ENCODE measurements around the gene TMSB15C. TPM values are rescaled to one million over a fixed set of nuclear protein-coding genes. Genes with fewer than 3 reads are reported as not detected.
"Not testable (repeated sequence)": the region's sequence is repeated elsewhere in the genome, so short reads cannot be mapped to it uniquely, and the experiment has no call there.

TMSB15C gene
- total and polyA plus RNA-seq, 2 donors (not counting 1 experiment from before 2014, with no cell fraction given) = 2.0 to 2.6 TPM

DNA sequence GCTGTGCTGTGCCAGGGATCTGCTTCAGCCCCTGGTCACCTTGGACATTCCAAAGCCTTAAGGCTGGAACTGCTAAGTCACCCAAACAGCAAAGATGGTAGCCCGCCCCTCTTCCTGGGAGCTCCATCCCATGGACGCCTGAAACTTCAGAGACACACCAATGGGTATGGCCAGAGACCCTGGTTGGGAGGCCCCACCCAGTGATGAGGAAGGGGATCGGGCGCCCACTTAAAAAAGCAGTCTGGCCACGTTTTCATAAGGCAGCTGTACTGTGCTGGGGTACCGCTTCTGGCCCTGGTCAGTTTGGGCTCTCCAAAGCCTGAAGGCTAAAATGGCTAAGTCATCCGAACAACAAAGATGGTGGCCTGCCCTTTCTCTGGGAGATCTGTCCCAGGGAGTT lies 9.4 kb upstream of the TMSB15C start:
- DNase-seq (ENCODE audit: low read depth in 2 of 2) = no peak
- Histone ChIP-seq H3K9me3 (ENCODE audit: control insufficient read depth, insufficient read depth, low read depth, low read length) (no peaks in the 10 kb centered on the region), H3K36me3 (ENCODE audit: control insufficient read depth, insufficient read depth, low read length) (no peaks in the 10 kb centered on the region), H3K9ac (ENCODE audit: insufficient read depth, low read length) (no peak overlapping the region), H3K4me3 (replicated peaks in 1 of 4; ENCODE audit: control extremely low read depth in 1 of 4, insufficient read depth in 1 of 4, low read depth in 3 of 4, low read length in 4 of 4) (no peak overlapping the region), H3K27me3 (ENCODE audit: control insufficient read depth, insufficient read depth, low read length) (no peaks in the 10 kb centered on the region), H3K4me2 (ENCODE audit: extremely low read depth, insufficient read depth, low read length) (no peak overlapping the region), H2AFZ (ENCODE audit: low read length) (no peak overlapping the region), H4K20me1 (ENCODE audit: control insufficient read depth, extremely low read depth, insufficient read depth, low read length) (no peaks in the 10 kb centered on the region), H3K4me1 (ENCODE audit: control insufficient read depth, extremely low read depth, insufficient read depth, low read length) (no peaks in the 10 kb centered on the region), H3K27ac (ENCODE audit: insufficient read depth, low read length) (no peak overlapping the region), H3K79me2 (ENCODE audit: control insufficient read depth, insufficient read depth, low read length) (no peaks in the 10 kb centered on the region)
- TF ChIP-seq EZH2 (IDR thresholded peaks at IDR 0.05; ENCODE audit: low read length, missing control alignments) (no peak), CTCF (conservative IDR thresholded peaks at IDR 0.05 in 1 of 2, IDR thresholded peaks at IDR 0.05 in 1 of 2; ENCODE audit: low read depth in 1 of 2, low read length in 2 of 2) (no peak)

GRCh38 chrX:104084534-104085277 lies 8.7 kb upstream of the TMSB15C start:
- Histone ChIP-seq H2AFZ (ENCODE audit: low read length) (no peak overlapping the region), H4K20me1 (ENCODE audit: control insufficient read depth, extremely low read depth, insufficient read depth, low read length) (no peaks in the 10 kb centered on the region), H3K9me3 (ENCODE audit: control insufficient read depth, insufficient read depth, low read depth, low read length) (no peaks in the 10 kb centered on the region), H3K27ac (ENCODE audit: insufficient read depth, low read length) (no peak overlapping the region), H3K4me3 (replicated peaks in 1 of 4; ENCODE audit: control extremely low read depth in 1 of 4, insufficient read depth in 1 of 4, low read depth in 3 of 4, low read length in 4 of 4) (no peak overlapping the region), H3K4me2 (ENCODE audit: extremely low read depth, insufficient read depth, low read length) (no peak overlapping the region), H3K79me2 (ENCODE audit: control insufficient read depth, insufficient read depth, low read length) (no peaks in the 10 kb centered on the region), H3K4me1 (ENCODE audit: control insufficient read depth, extremely low read depth, insufficient read depth, low read length) (no peaks in the 10 kb centered on the region), H3K27me3 (ENCODE audit: control insufficient read depth, insufficient read depth, low read length) (no peaks in the 10 kb centered on the region), H3K36me3 (ENCODE audit: control insufficient read depth, insufficient read depth, low read length) (no peaks in the 10 kb centered on the region), H3K9ac (ENCODE audit: insufficient read depth, low read length) (no peak overlapping the region)
- no peak for DNase-seq (ENCODE audit: low read depth in 2 of 2)
- TF ChIP-seq EZH2 (IDR thresholded peaks at IDR 0.05; ENCODE audit: low read length, missing control alignments) (no peak), CTCF (conservative IDR thresholded peaks at IDR 0.05 in 1 of 2, IDR thresholded peaks at IDR 0.05 in 1 of 2; ENCODE audit: low read depth in 1 of 2, low read length in 2 of 2) (no peak)

- H3K27ac ChIP-seq (ENCODE audit: insufficient read depth, low read length) = no peak overlapping the region
- H3K4me2 ChIP-seq (ENCODE audit: extremely low read depth, insufficient read depth, low read length) = no peak overlapping the region
- no peaks in the 10 kb centered on the region for H3K27me3 ChIP-seq (ENCODE audit: control insufficient read depth, insufficient read depth, low read length)
- H3K9me3 ChIP-seq (ENCODE audit: control insufficient read depth, insufficient read depth, low read depth, low read length) = no peaks in the 10 kb centered on the region
- no peaks in the 10 kb centered on the region for H3K36me3 ChIP-seq (ENCODE audit: control insufficient read depth, insufficient read depth, low read length)
- no peak overlapping the region for H3K4me3 ChIP-seq (replicated peaks in 1 of 4; ENCODE audit: control extremely low read depth in 1 of 4, insufficient read depth in 1 of 4, low read depth in 3 of 4, low read length in 4 of 4)
- DNase-seq (ENCODE audit: low read depth in 2 of 2) = no peak
- H3K4me1 ChIP-seq (ENCODE audit: control insufficient read depth, extremely low read depth, insufficient read depth, low read length) = no peaks in the 10 kb centered on the region
- no peaks in the 10 kb centered on the region for H4K20me1 ChIP-seq (ENCODE audit: control insufficient read depth, extremely low read depth, insufficient read depth, low read length)
- no peak overlapping the region for H3K9ac ChIP-seq (ENCODE audit: insufficient read depth, low read length)
- TF ChIP-seq CTCF (conservative IDR thresholded peaks at IDR 0.05 in 1 of 2, IDR thresholded peaks at IDR 0.05 in 1 of 2; ENCODE audit: low read depth in 1 of 2, low read length in 2 of 2) (no peak), EZH2 (IDR thresholded peaks at IDR 0.05; ENCODE audit: low read length, missing control alignments) (no peak)
- no peak overlapping the region for H2AFZ ChIP-seq (ENCODE audit: low read length)
- no peaks in the 10 kb centered on the region for H3K79me2 ChIP-seq (ENCODE audit: control insufficient read depth, insufficient read depth, low read length)
Observed at GRCh38 chrX:104084063-104084462, 8.0 kb upstream of the TMSB15C start.

- not testable (repeated sequence) for H3K4me1 ChIP-seq (ENCODE audit: control insufficient read depth, extremely low read depth, insufficient read depth, low read length); H3K27me3 ChIP-seq (ENCODE audit: control insufficient read depth, insufficient read depth, low read length); H3K79me2 ChIP-seq (ENCODE audit: control insufficient read depth, insufficient read depth, low read length); DNase-seq (ENCODE audit: low read depth in 2 of 2); H3K4me2 ChIP-seq (ENCODE audit: extremely low read depth, insufficient read depth, low read length); H3K9ac ChIP-seq (ENCODE audit: insufficient read depth, low read length); H2AFZ ChIP-seq (ENCODE audit: low read length); H3K36me3 ChIP-seq (ENCODE audit: control insufficient read depth, insufficient read depth, low read length); H3K9me3 ChIP-seq (ENCODE audit: control insufficient read depth, insufficient read depth, low read depth, low read length); H3K27ac ChIP-seq (ENCODE audit: insufficient read depth, low read length); H3K4me3 ChIP-seq (replicated peaks in 1 of 4; ENCODE audit: control extremely low read depth in 1 of 4, insufficient read depth in 1 of 4, low read depth in 3 of 4, low read length in 4 of 4); H4K20me1 ChIP-seq (ENCODE audit: control insufficient read depth, extremely low read depth, insufficient read depth, low read length)
Observed at GRCh38 chrX:104077854-104078253, 1.8 kb upstream of the TMSB15C start.

- DNase-seq (ENCODE audit: low read depth in 2 of 2); H3K9ac ChIP-seq (ENCODE audit: insufficient read depth, low read length); H2AFZ ChIP-seq (ENCODE audit: low read length); H3K4me1 ChIP-seq (ENCODE audit: control insufficient read depth, extremely low read depth, insufficient read depth, low read length); H3K27me3 ChIP-seq (ENCODE audit: control insufficient read depth, insufficient read depth, low read length); H3K9me3 ChIP-seq (ENCODE audit: control insufficient read depth, insufficient read depth, low read depth, low read length); H3K4me2 ChIP-seq (ENCODE audit: extremely low read depth, insufficient read depth, low read length); H3K36me3 ChIP-seq (ENCODE audit: control insufficient read depth, insufficient read depth, low read length); H3K4me3 ChIP-seq (replicated peaks in 1 of 4; ENCODE audit: control extremely low read depth in 1 of 4, insufficient read depth in 1 of 4, low read depth in 3 of 4, low read length in 4 of 4); H3K79me2 ChIP-seq (ENCODE audit: control insufficient read depth, insufficient read depth, low read length); H3K27ac ChIP-seq (ENCODE audit: insufficient read depth, low read length); H4K20me1 ChIP-seq (ENCODE audit: control insufficient read depth, extremely low read depth, insufficient read depth, low read length): not testable (repeated sequence)
Observed at GRCh38 chrX:104062636-104063035, 13.4 kb downstream of the TMSB15C start.
